RWPE2 (cell line): ENCODE data around the gene CEP164.

ENCODE experiments used
- ATAC-seq: fragments of 200-7000 bp; cut with Tn5 transposase; 3 replicates; pipeline ENCODE4 v1.9.1; 2021; ENCODE audit warnings: low read depth
- DNase-seq: peaks from one replicate; pipeline ENCODE4 v3.0.0-alpha.2; 2020; ENCODE audit warnings: low spot score
- H3K27ac ChIP-seq: fragments of 450-650 bp; 2 replicates; pipeline ENCODE4 v1.5.1; 2017; ENCODE audit warnings: mild to moderate bottlenecking; ENCODE audit not compliant: poor library complexity, severe bottlenecking
- H3K27me3 ChIP-seq: fragments of 250-450 bp; sonication (Bioruptor Pico); 2 replicates; pipeline ENCODE4 v1.5.1; 2021; ENCODE audit warnings: mild to moderate bottlenecking, moderate library complexity; ENCODE audit not compliant: insufficient read depth, poor library complexity, severe bottlenecking
- H3K36me3 ChIP-seq: fragments of 250-450 bp; sonication (Bioruptor Pico); 2 replicates; pipeline ENCODE4 v1.5.1; 2020; ENCODE audit warnings: low read depth, mild to moderate bottlenecking, moderate library complexity
- H3K4me1 ChIP-seq: fragments of 250-450 bp; sonication (Bioruptor Pico); 2 replicates; pipeline ENCODE4 v1.5.1; 2021; ENCODE audit warnings: mild to moderate bottlenecking, moderate library complexity; ENCODE audit not compliant: insufficient read depth, poor library complexity, severe bottlenecking
- H3K4me3 ChIP-seq: fragments of 250-450 bp; sonication (Bioruptor Pico); 2 replicates; pipeline ENCODE4 v1.5.1; 2021; ENCODE audit warnings: mild to moderate bottlenecking, moderate library complexity; ENCODE audit not compliant: severe bottlenecking
- H3K9me3 ChIP-seq: fragments of 250-450 bp; sonication (Bioruptor Pico); 2 replicates; pipeline ENCODE4 v1.5.1; 2021; ENCODE audit warnings: mild to moderate bottlenecking, moderate library complexity; ENCODE audit not compliant: severe bottlenecking
- TF ChIP-seq, protein P1 (sequence below): fragments of 450-650 bp; IDR thresholded peaks from one replicate; pipeline ENCODE4 v1.5.1; 2017; ENCODE audit warnings: mild to moderate bottlenecking, moderate library complexity; ENCODE audit not compliant: poor library complexity, severe bottlenecking

CEP164 gene

DNA sequence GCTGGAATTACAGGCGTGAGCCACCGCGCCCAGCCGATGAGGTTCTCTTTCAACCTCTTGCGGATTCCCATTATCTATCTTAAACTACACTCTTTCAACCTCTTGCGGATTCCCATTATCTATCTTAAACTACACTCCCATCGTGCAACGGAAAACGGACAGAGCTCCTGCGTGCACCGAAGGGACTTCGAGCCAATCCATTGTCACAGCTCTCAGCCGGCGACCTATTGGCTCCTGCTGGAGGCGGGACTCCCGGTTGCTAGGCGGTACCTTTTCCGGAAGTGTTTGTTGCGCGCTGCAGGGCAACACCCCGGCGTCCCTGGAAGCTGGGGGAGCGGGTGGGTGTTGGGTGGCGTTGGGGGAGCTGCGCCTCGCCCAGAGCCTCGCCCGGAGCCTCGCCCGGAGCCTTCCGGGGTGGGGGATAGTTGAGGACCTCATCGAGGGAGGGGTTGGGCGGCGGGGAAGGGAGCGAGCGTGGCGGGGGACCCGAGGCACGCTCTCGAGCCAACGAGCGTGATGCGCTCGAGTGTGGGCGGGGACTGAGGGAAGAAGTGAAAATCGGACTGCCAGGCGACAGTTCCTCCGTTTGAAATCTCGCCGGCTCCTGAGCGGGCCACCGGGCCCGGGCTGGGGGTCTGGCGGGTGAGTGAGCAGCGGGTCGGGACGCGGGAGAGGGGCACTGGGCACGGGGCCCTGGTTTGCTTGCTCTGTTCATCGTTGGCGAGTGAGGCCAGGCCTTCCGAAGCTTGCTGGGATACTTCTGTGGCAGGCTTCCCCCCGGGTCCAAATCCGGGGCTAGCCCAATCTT lies at the start of gene CEP164:
Gene CEP164, plus strand, starts transcription at position 288 of the 808 bp plus-strand sequence. CDS start 10,733 bp downstream, outside the sequence.
- TF ChIP-seq, protein P1, sequence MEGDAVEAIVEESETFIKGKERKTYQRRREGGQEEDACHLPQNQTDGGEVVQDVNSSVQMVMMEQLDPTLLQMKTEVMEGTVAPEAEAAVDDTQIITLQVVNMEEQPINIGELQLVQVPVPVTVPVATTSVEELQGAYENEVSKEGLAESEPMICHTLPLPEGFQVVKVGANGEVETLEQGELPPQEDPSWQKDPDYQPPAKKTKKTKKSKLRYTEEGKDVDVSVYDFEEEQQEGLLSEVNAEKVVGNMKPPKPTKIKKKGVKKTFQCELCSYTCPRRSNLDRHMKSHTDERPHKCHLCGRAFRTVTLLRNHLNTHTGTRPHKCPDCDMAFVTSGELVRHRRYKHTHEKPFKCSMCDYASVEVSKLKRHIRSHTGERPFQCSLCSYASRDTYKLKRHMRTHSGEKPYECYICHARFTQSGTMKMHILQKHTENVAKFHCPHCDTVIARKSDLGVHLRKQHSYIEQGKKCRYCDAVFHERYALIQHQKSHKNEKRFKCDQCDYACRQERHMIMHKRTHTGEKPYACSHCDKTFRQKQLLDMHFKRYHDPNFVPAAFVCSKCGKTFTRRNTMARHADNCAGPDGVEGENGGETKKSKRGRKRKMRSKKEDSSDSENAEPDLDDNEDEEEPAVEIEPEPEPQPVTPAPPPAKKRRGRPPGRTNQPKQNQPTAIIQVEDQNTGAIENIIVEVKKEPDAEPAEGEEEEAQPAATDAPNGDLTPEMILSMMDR = no peak
- H3K4me1 ChIP-seq = no peaks in the 10 kb centered on the region
- peak within 1 kb of the TSS; percentile 61 for H3K27ac ChIP-seq
- ATAC-seq (peak; percentile 95), DNase-seq (peak; percentile 94)
- H3K27me3 ChIP-seq = no peaks in the 10 kb centered on the region
- peak within 1 kb of the TSS; percentile 92 for H3K4me3 ChIP-seq
- no peaks in the 10 kb centered on the region for H3K9me3 ChIP-seq
- no peaks in the 10 kb centered on the region for H3K36me3 ChIP-seq

DNA sequence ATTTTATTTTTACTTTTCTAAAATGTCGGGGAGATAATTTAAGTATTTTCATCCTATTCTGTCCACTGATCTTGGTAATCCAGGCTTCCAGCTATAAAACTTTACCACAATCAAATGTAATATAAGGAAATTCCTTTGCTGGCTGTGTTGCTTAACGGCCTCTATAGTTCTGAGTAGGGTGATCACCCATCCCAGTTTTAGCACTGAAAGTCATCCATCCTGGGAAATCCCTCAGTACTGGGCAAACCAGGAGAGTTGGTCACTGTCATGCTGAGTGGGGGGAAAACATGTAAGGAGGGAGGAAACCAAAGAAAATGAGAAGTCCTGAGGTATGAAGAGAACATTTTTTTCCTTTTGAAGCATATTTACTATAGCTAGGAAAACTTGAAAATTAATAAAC lies 49.3 kb upstream of the CEP164 start:
- ATAC-seq = no peak
- Histone ChIP-seq H3K4me1 (peaks cover 5% of the 10 kb centered on the region), H3K36me3 (peaks cover 33% of the 10 kb centered on the region), H3K27me3 (no peaks in the 10 kb centered on the region), H3K4me3 (no peak overlapping the region), H3K27ac (no peak overlapping the region), H3K9me3 (no peaks in the 10 kb centered on the region)
- no peak for DNase-seq
- TF ChIP-seq, protein P1 = no peak

DNA sequence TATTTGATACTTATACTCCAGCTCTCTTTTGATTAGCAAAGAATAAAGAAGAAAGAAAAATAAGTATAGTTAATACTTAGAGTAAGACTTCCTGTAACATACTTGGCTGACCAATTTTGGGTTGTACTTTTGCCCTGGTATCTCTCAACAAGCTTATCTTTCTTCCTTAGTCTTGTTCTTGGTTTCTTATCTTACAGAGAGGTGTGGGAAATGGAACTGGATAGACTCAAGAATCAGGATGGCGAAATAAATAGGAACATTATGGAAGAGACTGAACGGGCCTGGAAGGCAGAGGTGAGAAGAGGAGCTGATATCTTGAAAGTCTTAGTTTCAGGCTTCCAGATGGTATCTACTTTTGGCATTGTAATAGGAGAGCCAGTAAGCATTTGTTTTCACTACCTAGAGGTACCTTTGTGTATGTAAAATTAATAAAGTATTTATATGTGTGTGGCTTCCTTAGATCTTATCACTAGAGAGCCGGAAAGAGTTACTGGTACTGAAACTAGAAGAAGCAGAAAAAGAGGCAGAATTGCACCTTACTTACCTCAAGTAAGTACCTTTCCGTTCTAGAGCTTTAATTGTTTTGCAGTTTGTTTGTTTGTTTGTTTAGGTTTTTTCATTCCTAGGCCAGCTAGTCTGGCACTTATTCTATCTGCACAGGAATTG lies 47.8 kb upstream of the CEP164 start:
- TF ChIP-seq, protein P1 = no peak
- peaks cover 41% of the 10 kb centered on the region for H3K36me3 ChIP-seq
- no peaks in the 10 kb centered on the region for H3K4me1 ChIP-seq
- ATAC-seq = no peak
- no peaks in the 10 kb centered on the region for H3K27me3 ChIP-seq
- H3K27ac ChIP-seq = peak overlapping the region; percentile 69
- DNase-seq = no peak
- no peaks in the 10 kb centered on the region for H3K9me3 ChIP-seq
- H3K4me3 ChIP-seq = no peak overlapping the region

DNA sequence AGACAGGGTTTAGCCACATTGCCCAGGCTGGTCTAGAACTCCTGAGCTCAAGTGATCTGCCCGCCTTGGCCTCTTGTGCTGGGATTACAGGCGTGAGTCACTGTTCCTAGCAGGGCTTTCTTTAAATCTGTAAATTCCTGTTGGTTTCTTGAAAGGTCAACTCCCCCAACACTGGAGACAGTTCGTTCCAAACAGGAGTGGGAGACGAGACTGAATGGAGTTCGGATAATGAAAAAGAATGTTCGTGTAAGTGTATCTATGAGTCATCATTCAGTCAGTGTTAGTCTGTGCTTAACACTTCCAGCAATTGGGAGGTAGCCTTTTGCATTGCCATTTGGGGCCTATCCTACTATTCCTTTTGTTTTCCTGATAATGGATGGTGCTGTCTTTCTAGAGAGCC lies 46.5 kb upstream of the CEP164 start:
- peak; percentile 98 for ATAC-seq
- Histone ChIP-seq H3K9me3 (no peaks in the 10 kb centered on the region), H3K4me3 (no peak overlapping the region), H3K36me3 (peaks cover 54% of the 10 kb centered on the region), H3K27ac (peak overlapping the region; percentile 69), H3K4me1 (no peaks in the 10 kb centered on the region), H3K27me3 (no peaks in the 10 kb centered on the region)
- TF ChIP-seq, protein P1 = no peak
- DNase-seq = peak; percentile 65

DNA sequence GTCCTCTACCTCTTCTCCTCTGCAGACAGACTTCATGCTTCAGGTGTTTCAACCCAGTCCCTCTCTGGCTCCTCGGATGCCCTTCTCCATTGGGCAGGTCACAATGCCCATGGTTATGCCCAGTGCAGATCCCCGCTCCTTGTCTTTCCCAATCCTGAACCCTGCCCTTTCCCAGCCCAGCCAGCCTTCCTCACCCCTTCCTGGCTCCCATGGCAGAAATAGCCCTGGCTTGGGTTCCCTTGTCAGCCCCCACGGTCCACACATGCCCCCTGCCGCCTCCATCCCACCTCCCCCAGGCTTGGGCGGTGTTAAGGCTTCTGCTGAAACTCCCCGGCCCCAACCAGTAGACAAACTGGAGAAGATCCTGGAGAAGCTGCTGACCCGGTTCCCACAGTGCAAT lies 45.8 kb upstream of the CEP164 start:
- Histone ChIP-seq H3K4me3 (no peak overlapping the region), H3K36me3 (peaks cover 62% of the 10 kb centered on the region), H3K9me3 (no peaks in the 10 kb centered on the region), H3K27ac (peak overlapping the region; percentile 69), H3K27me3 (no peaks in the 10 kb centered on the region), H3K4me1 (no peaks in the 10 kb centered on the region)
- DNase-seq (no peak), ATAC-seq (no peak)
- TF ChIP-seq, protein P1 = no peak
